NT2/D1 (cell line): ENCODE results near the gene STX17.

Source experiments
- YY1 ChIP-seq: IDR thresholded peaks from 2 replicates; pipeline ENCODE4 v1.6.1; 2011; ENCODE audit not compliant: insufficient read length, insufficient read depth
- ZNF274 ChIP-seq: IDR thresholded peaks from 2 replicates; pipeline ENCODE4 v1.6.1; 2011; ENCODE audit warnings: mild to moderate bottlenecking, low read depth, low read length

DNA sequence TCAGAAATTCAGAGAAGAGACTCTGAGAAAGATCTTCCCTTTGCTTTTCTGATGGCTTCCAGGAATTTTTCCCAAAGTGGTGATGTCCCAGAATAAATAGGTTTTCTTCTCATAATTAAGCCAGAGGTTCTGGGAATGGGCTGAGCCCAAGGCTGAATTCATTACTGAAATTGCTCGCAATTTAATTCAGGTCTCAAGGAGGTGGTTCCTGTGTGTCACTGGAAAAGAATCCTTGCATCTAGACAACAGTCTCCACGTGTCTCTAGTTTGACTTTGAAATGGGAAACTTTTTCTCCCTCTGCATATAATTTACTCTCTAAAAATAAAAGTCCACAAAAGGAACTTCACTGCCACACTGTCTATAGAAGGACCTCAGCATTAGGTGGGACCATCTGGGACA is 27.8 kb upstream of the STX17 start:
- TF ChIP-seq ZNF274 = no peak
- TF ChIP-seq YY1 = no peak
